Neural cell (in vitro differentiated cells): Measurements from ENCODE around the gene OR2T11. TPM values are rescaled to one million over a fixed set of nuclear protein-coding genes. Genes with fewer than 3 reads are reported as not detected.

ENCODE experiments used
- H2AFZ ChIP-seq: fragments of 200-600, 300-800 bp; sonication (generic), shearing (Covaris generic); 2 replicates; pipeline ENCODE4 v1.6.0; 2014; ENCODE audit warnings: low read depth, mild to moderate bottlenecking, antibody characterized with exemption, low read length, moderate library complexity
- H3F3A ChIP-seq: fragments of 200-600 bp; shearing (Covaris generic); 2 replicates; pipeline ENCODE4 v1.6.1; 2016; ENCODE audit warnings: mild to moderate bottlenecking, moderate library complexity, mixed read lengths, antibody characterized with exemption, low read length; ENCODE audit not compliant: insufficient read depth, poor library complexity, severe bottlenecking
- H3K27ac ChIP-seq: fragments of 200-600, 300-800 bp; sonication (generic), shearing (Covaris generic); 2 replicates; pipeline ENCODE4 v1.5.1; 2014; ENCODE audit warnings: mild to moderate bottlenecking, low read length, moderate library complexity
- H3K27me3 ChIP-seq: fragments of 300-800, 200-600 bp; sonication (generic), shearing (Covaris generic); 2 replicates; pipeline ENCODE4 v1.6.0; 2014; ENCODE audit warnings: mild to moderate bottlenecking, low read depth, low read length, moderate library complexity; ENCODE audit not compliant: insufficient read depth
- H3K36me3 ChIP-seq: fragments of 300-800, 200-600 bp; sonication (generic), shearing (Covaris generic); 2 replicates; pipeline ENCODE4 v1.5.1; 2014; ENCODE audit warnings: mild to moderate bottlenecking, antibody characterized with exemption, low read length, moderate library complexity; ENCODE audit not compliant: insufficient read depth
- H3K4me2 ChIP-seq: fragments of 300-800, 200-600 bp; sonication (generic), shearing (Covaris generic); 2 replicates; pipeline ENCODE4 v1.6.0; 2014; ENCODE audit warnings: mild to moderate bottlenecking, low read length
- H3K4me3 ChIP-seq: fragments of 300-800, 200-600 bp; sonication (generic), shearing (Covaris generic); 2 replicates; pipeline ENCODE4 v1.5.1; 2014; ENCODE audit warnings: mild to moderate bottlenecking, low read length, moderate library complexity
- H3K79me2 ChIP-seq: fragments of 200-600 bp; shearing (Covaris generic); replicated peaks from 2 replicates; pipeline ENCODE4 v1.6.0; 2014; ENCODE audit warnings: mild to moderate bottlenecking, low read length, moderate library complexity; ENCODE audit not compliant: insufficient read depth
- H3K9ac ChIP-seq: fragments of 300-800, 200-600 bp; sonication (generic), shearing (Covaris generic); 2 replicates; pipeline ENCODE4 v1.6.1; 2016; ENCODE audit warnings: mild to moderate bottlenecking, low read length, mixed read lengths
- H3K9me2 ChIP-seq: fragments of 200-600 bp; shearing (Covaris generic); 2 replicates; pipeline ENCODE4 v1.6.1; 2016; ENCODE audit warnings: mild to moderate bottlenecking, low read length, mixed read lengths; ENCODE audit not compliant: insufficient read depth
- H3K9me3 ChIP-seq: fragments of 200-600, 300-800 bp; sonication (generic), shearing (Covaris generic); 2 replicates; pipeline ENCODE4 v1.6.1; 2016; ENCODE audit warnings: mild to moderate bottlenecking, mixed run types, low read length, moderate library complexity, mixed read lengths
- H4K20me1 ChIP-seq: fragments of 200-600 bp; shearing (Covaris generic); 2 replicates; pipeline ENCODE4 v1.6.1; 2016; ENCODE audit warnings: mild to moderate bottlenecking, mixed run types; ENCODE audit not compliant: insufficient read depth
- CTCF ChIP-seq: fragments of 450-650 bp; IDR thresholded peaks from 2 replicates; pipeline ENCODE4 v1.5.1; 2014; ENCODE audit warnings: antibody characterized with exemption, mild to moderate bottlenecking, moderate library complexity; ENCODE audit not compliant: poor library complexity, severe bottlenecking
- EP300 ChIP-seq: fragments of 450-650 bp; conservative IDR thresholded peaks from 2 replicates; pipeline ENCODE4 v1.6.1; 2014; ENCODE audit warnings: antibody characterized with exemption, mild to moderate bottlenecking, moderate library complexity; ENCODE audit not compliant: poor library complexity, severe bottlenecking
- EZH2 ChIP-seq: fragments of 200-600, 300-800 bp; shearing (Covaris generic), sonication (generic); IDR thresholded peaks from 2 replicates; pipeline ENCODE4 v1.6.1; 2014; ENCODE audit warnings: antibody characterized with exemption, low read length, borderline replicate concordance, mild to moderate bottlenecking; ENCODE audit not compliant: insufficient read depth, poor library complexity, severe bottlenecking
- MXI1 ChIP-seq: fragments of 450-650 bp; conservative IDR thresholded peaks from 2 replicates; pipeline ENCODE4 v1.6.1; 2014; ENCODE audit warnings: antibody characterized with exemption, mild to moderate bottlenecking; ENCODE audit not compliant: poor library complexity, severe bottlenecking
- POLR2AphosphoS5 ChIP-seq: IDR thresholded peaks from 2 replicates; pipeline ENCODE4 v1.6.1; 2012
- RAD21 ChIP-seq: fragments of 450-650 bp; conservative IDR thresholded peaks from 2 replicates; pipeline ENCODE4 v1.6.1; 2014; ENCODE audit warnings: antibody characterized with exemption, mild to moderate bottlenecking, moderate library complexity
- REST ChIP-seq: IDR thresholded peaks from 2 replicates; pipeline ENCODE4 v1.6.1; 2012; ENCODE audit warnings: borderline replicate concordance
- SMC3 ChIP-seq: fragments of 450-650 bp; conservative IDR thresholded peaks from 2 replicates; pipeline ENCODE4 v1.6.1; 2014; ENCODE audit warnings: antibody characterized with exemption, mild to moderate bottlenecking, moderate library complexity; ENCODE audit not compliant: poor library complexity
- TAF1 ChIP-seq: IDR thresholded peaks from 2 replicates; pipeline ENCODE4 v1.6.1; 2012; ENCODE audit warnings: low read depth
- polyA plus RNA-seq: library from polyadenylated mRNA; depleted of rRNA; stranded (reverse); fragments of >200 nt; gene quantifications from 2 replicates; pipeline ENCODE4 v1.2.3, GENCODE V29; 2014

OR2T11 gene
- polyA plus RNA-seq, 1 donor from 2014 or later, result not detected

- Histone ChIP-seq H3K27me3 (no peaks in the 10 kb centered on the region), H3K27ac (no peak overlapping the region), H3K4me3 (no peak overlapping the region), H3F3A (no peaks in the 10 kb centered on the region), H3K9me2 (no peaks in the 10 kb centered on the region), H3K79me2 (no peaks in the 10 kb centered on the region), H3K36me3 (no peaks in the 10 kb centered on the region), H4K20me1 (no peaks in the 10 kb centered on the region), H2AFZ (no peak overlapping the region), H3K9me3 (peaks cover 7% of the 10 kb centered on the region), H3K4me2 (no peak overlapping the region), H3K9ac (no peak overlapping the region)
- TF ChIP-seq MXI1, result no peak
- no peak for TF ChIP-seq POLR2AphosphoS5
- TF ChIP-seq CTCF, result no peak
- no peak for TF ChIP-seq EZH2
- no peak for TF ChIP-seq EP300
- TF ChIP-seq SMC3, result no peak
- no peak for TF ChIP-seq RAD21
- no peak for TF ChIP-seq REST
- TF ChIP-seq TAF1, result no peak
Observed at GRCh38 chr1:248613742-248614141, 21.1 kb downstream of the OR2T11 start.

GRCh38 chr1:248611883-248612414, 22.9 kb downstream of the OR2T11 start:
- no peaks in the 10 kb centered on the region for H3K27me3 ChIP-seq
- H3K9me3 ChIP-seq, result peaks cover 7% of the 10 kb centered on the region
- no peaks in the 10 kb centered on the region for H3F3A ChIP-seq
- H2AFZ ChIP-seq, result no peak overlapping the region
- H3K79me2 ChIP-seq, result no peaks in the 10 kb centered on the region
- no peak overlapping the region for H3K4me2 ChIP-seq
- no peak for TF ChIP-seq TAF1
- TF ChIP-seq MXI1, result no peak
- no peak for TF ChIP-seq POLR2AphosphoS5
- no peak for TF ChIP-seq CTCF
- TF ChIP-seq EP300, result no peak
- TF ChIP-seq REST, result no peak
- TF ChIP-seq RAD21, result no peak
- TF ChIP-seq EZH2, result no peak
- TF ChIP-seq SMC3, result no peak
- H3K9me2 ChIP-seq, result no peaks in the 10 kb centered on the region
- no peak overlapping the region for H3K4me3 ChIP-seq
- no peaks in the 10 kb centered on the region for H4K20me1 ChIP-seq
- H3K9ac ChIP-seq, result no peak overlapping the region
- H3K27ac ChIP-seq, result no peak overlapping the region
- H3K36me3 ChIP-seq, result no peaks in the 10 kb centered on the region
